ENCODE measurements around the gene TESK1. TPM values are rescaled to one million over a fixed set of nuclear protein-coding genes. Genes with fewer than 3 reads are reported as not detected.
A peak's percentile ranks its signal among the peaks of the same experiment; 100 is the strongest.

Gene TESK1
- polyA plus RNA-seq, 3 donors: 2.9 to 38.3 (median 2.9) TPM

DNA sequence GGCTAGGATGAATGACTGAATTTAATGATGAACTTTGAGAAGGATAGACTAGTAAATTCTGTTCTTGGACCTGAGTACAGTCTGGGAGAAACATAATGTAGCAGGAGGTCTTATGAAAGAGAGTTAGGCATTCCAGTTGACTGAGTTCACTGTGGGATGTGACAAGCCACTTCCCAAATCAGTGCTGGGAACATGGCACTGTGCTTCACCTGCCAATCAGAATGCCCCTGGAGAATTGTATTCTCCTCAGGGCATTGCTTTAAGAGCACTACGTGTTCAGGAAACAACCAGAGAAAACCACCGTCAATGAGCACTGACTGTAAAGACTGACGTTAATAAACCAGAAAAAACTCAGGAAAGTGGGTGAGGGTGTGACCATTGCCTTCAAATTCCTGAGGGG, 54.3 kb downstream of the TESK1 start:
- H3K4me1 ChIP-seq (ENCODE audit: control insufficient read depth in 1 of 2, insufficient read depth in 2 of 2, low read length in 2 of 2): peaks cover 37 to 53% of the 10 kb centered on the region in 2 donors
- Mint-ChIP-seq H3K9me3 (no peaks in the 10 kb centered on the region), H3K4me3 (peak overlapping the region; percentile 87 to 89), H3K4me1 (peaks cover 57% of the 10 kb centered on the region), H3K36me3 (peaks cover 19 to 27% of the 10 kb centered on the region in 2 donors), H3K27me3 (ENCODE audit: low read depth in 3 of 3) (peaks cover 0 to 8% (median 5%) of the 10 kb centered on the region in 3 donors), H3K27ac (peak overlapping the region in 1 of 7 donors; percentile 84)
- no peak overlapping the region for H3K27ac ChIP-seq (ENCODE audit: low read depth in 1 of 2, low read length in 2 of 2)
- intact Hi-C loops (cut with micrococcal nuclease): loop anchor here (5.0 kb wide), 5 partner anchors 38 to 547 kb away; partner anchors contain the start of genes CREB3 (in 1 of the 2), TESK1 (in 1 of the 2) and TLN1 (in 1 of the 2)
- H2AFZ ChIP-seq (ENCODE audit: insufficient read depth, low read depth, low read length, poor library complexity, severe bottlenecking): no peak overlapping the region
- 65% methylated on average over 3 of the region's 3 CpGs for WGBS (ENCODE audit: insufficient coverage)
- H3K4me2 ChIP-seq (replicated peaks; ENCODE audit: extremely low read depth, low read length, poor library complexity, severe bottlenecking): peak overlapping the region; percentile 92
- DNase-seq: no peak
- no peaks in the 10 kb centered on the region for H3K27me3 ChIP-seq (ENCODE audit: control insufficient read depth in 2 of 2, insufficient read depth in 2 of 2, low read length in 2 of 2)
- no peaks in the 10 kb centered on the region for H3K9me3 ChIP-seq (replicated peaks in 1 of 2; ENCODE audit: control insufficient read depth in 1 of 2, insufficient read depth in 1 of 2, low read length in 2 of 2)
- peaks cover 10 to 14% of the 10 kb centered on the region in 2 donors for H3K36me3 ChIP-seq (replicated peaks in 1 of 2; ENCODE audit: control insufficient read depth in 1 of 2, insufficient read depth in 2 of 2, low read length in 2 of 2)
- peaks cover 31% of the 10 kb centered on the region for H3K79me2 ChIP-seq (ENCODE audit: insufficient read depth, low read length)
- no peaks in the 10 kb centered on the region for H4K20me1 ChIP-seq (ENCODE audit: insufficient read depth, low read length)
- peak overlapping the region in 1 of 3 experiments; percentile 83 for H3K4me3 ChIP-seq (replicated peaks in 1 of 3; ENCODE audit: low read depth in 2 of 3, low read length in 3 of 3)
- H3K9ac ChIP-seq (ENCODE audit: insufficient read depth, low read length, poor library complexity, severe bottlenecking): no peak overlapping the region
- TF ChIP-seq, protein P1, sequence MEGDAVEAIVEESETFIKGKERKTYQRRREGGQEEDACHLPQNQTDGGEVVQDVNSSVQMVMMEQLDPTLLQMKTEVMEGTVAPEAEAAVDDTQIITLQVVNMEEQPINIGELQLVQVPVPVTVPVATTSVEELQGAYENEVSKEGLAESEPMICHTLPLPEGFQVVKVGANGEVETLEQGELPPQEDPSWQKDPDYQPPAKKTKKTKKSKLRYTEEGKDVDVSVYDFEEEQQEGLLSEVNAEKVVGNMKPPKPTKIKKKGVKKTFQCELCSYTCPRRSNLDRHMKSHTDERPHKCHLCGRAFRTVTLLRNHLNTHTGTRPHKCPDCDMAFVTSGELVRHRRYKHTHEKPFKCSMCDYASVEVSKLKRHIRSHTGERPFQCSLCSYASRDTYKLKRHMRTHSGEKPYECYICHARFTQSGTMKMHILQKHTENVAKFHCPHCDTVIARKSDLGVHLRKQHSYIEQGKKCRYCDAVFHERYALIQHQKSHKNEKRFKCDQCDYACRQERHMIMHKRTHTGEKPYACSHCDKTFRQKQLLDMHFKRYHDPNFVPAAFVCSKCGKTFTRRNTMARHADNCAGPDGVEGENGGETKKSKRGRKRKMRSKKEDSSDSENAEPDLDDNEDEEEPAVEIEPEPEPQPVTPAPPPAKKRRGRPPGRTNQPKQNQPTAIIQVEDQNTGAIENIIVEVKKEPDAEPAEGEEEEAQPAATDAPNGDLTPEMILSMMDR (IDR thresholded peaks at IDR 0.05): no peak

Small RNA genes within 50 kb of the gene (small RNA-seq; reads per million reads assigned to genes)
- gene MIR4667 (ENCODE audit: insufficient read length, low read depth) (not detected), gene RMRP (ENCODE audit: insufficient read length, low read depth) (not detected), gene RPS29P17 (ENCODE audit: insufficient read length, low read depth) (not detected)

Other genes with a start within 250 kb of the TESK1 start
- gene RUSC2, start 115.2 kb upstream of the TESK1 start, polyA plus RNA-seq: 10 to 100 TPM in 1 of 3 donors, 1 to 10 TPM in 2; 2.2 to 18.8 (median 3.7) TPM
- gene CD72, start 13.2 kb downstream of the TESK1 start, polyA plus RNA-seq: 1 to 10 TPM; 1.6 to 6.8 (median 1.8) TPM
- gene SIT1, start 45.7 kb downstream of the TESK1 start, polyA plus RNA-seq: under 1 TPM in 2 of 3 donors, not detected in 1; 0.27 to 0.36 TPM
- 10 to 100 TPM in 1 of 3 donors, not detected in 2; 13.3 TPM for gene RMRP, start 52.8 kb downstream of the TESK1 start, polyA plus RNA-seq
- 10 to 100 TPM; 17.2 to 32.6 (median 23.2) TPM for gene CCDC107, start 53.0 kb downstream of the TESK1 start, polyA plus RNA-seq
- gene ARHGEF39, start 59.9 kb downstream of the TESK1 start, polyA plus RNA-seq: under 1 TPM; 0.13 to 0.53 (median 0.42) TPM
- not detected for gene CA9, start 68.7 kb downstream of the TESK1 start, polyA plus RNA-seq
- gene TPM2, start 84.7 kb downstream of the TESK1 start, polyA plus RNA-seq: 1 to 10 TPM in 1 of 3 donors, not detected in 2; 7.7 TPM
- gene TLN1, start 126.9 kb downstream of the TESK1 start, polyA plus RNA-seq: 100 to 1,000 TPM in 1 of 3 donors, 10 to 100 TPM in 2; 46.6 to 251 (median 93.0) TPM
- 10 to 100 TPM; 17.4 to 38.7 (median 32.2) TPM for gene CREB3, start 127.4 kb downstream of the TESK1 start, polyA plus RNA-seq
- gene GBA2, start 144.0 kb downstream of the TESK1 start, polyA plus RNA-seq: 100 to 1,000 TPM in 1 of 3 donors, 10 to 100 TPM in 2; 18.1 to 130 (median 26.4) TPM
- gene RGP1, start 144.0 kb downstream of the TESK1 start, polyA plus RNA-seq: 1 to 10 TPM; 2.3 to 9.0 (median 3.3) TPM
- not detected for gene MSMP, start 149.0 kb downstream of the TESK1 start, polyA plus RNA-seq
- gene NPR2, start 186.3 kb downstream of the TESK1 start, polyA plus RNA-seq: under 1 TPM in 1 of 3 donors, not detected in 2; 0.48 TPM
- 1 to 10 TPM in 1 of 3 donors, under 1 TPM in 2; 0.52 to 2.9 (median 0.68) TPM for gene SPAG8, start 207.0 kb downstream of the TESK1 start, polyA plus RNA-seq
- 10 to 100 TPM; 19.9 to 64.5 (median 59.1) TPM for gene HINT2, start 209.8 kb downstream of the TESK1 start, polyA plus RNA-seq
- gene FAM221B, start 223.5 kb downstream of the TESK1 start, polyA plus RNA-seq: under 1 TPM in 2 of 3 donors, not detected in 1; 0.05 to 0.63 TPM
- 10 to 100 TPM in 1 of 3 donors, 1 to 10 TPM in 2; 2.6 to 11.6 (median 3.8) TPM for gene TMEM8B, start 224.0 kb downstream of the TESK1 start, polyA plus RNA-seq